Uterus (tissue), 4 donors: ENCODE measurements around the gene LMAN2L. TPM values are rescaled to one million over a fixed set of nuclear protein-coding genes. Genes with fewer than 3 reads are reported as not detected.

Source experiments
- DNase-seq, 2 donors: peaks; one replicate each; pipeline ENCODE4 v3.0.0-alpha.2; 2019 to 2020
- H3K27ac ChIP-seq, 2 donors: fragments of 200-600 bp; sonication (generic); 1 replicate in 1 of 2; 2 replicates in 1 of 2; pipeline ENCODE4 v1.5.1; 2016 to 2018
- H3K27me3 ChIP-seq, 2 donors: fragments of 200-600 bp; sonication (generic); one replicate each; pipeline ENCODE4 v1.5.1; 2018 to 2019; ENCODE audit warnings: control low read depth in 1 of 2
- H3K36me3 ChIP-seq, 2 donors: fragments of 200-600 bp; sonication (generic); one replicate each; pipeline ENCODE4 v1.5.1; 2019; ENCODE audit warnings: control low read depth in 1 of 2
- H3K4me1 ChIP-seq, 2 donors: fragments of 200-600 bp; sonication (generic); one replicate each; pipeline ENCODE4 v1.5.1; 2018 to 2019; ENCODE audit warnings: control low read depth in 1 of 2
- H3K4me3 ChIP-seq, 2 donors: fragments of 200-600 bp; sonication (generic); 1 replicate in 1 of 2; 2 replicates in 1 of 2; pipeline ENCODE4 v1.5.1; 2018 to 2019; ENCODE audit warnings: mild to moderate bottlenecking in 1 of 2
- H3K9me3 ChIP-seq, 2 donors: fragments of 200-600 bp; sonication (generic); one replicate each; pipeline ENCODE4 v1.5.1; 2019; ENCODE audit warnings: control low read depth in 1 of 2
- CTCF ChIP-seq, 4 experiments: fragments of 200-600 bp in 2 of 4; fragments of 450-650 bp in 2 of 4; sonication (generic) in 2 of 4; IDR thresholded peaks; one replicate each; pipeline ENCODE4 v1.5.1; 2016 to 2019; ENCODE audit warnings: antibody characterized with exemption in 4 of 4, mild to moderate bottlenecking in 2 of 4, moderate library complexity in 1 of 4
- POLR2A ChIP-seq, 2 donors: fragments of 450-650 bp; IDR thresholded peaks; one replicate each; pipeline ENCODE4 v1.6.1; 2016; ENCODE audit warnings: antibody characterized with exemption in 2 of 2, mild to moderate bottlenecking in 1 of 2, moderate library complexity in 1 of 2
- intact Hi-C: fragments of 100-400 bp; cut with DNase I; formaldehyde crosslinking; loops from one replicate; pipeline ENCODE4 v1.15.1; 2023; ENCODE audit warnings: low total_unique reads
- total RNA-seq, 4 donors: library from RNA; depleted of rRNA in 3 of 4; stranded (reverse); fragments of >200 nt in 3 of 4; gene quantifications; one replicate each; pipeline versions ENCODE4 v1.1.0 to v1.2.4, GENCODE V29; 2014 to 2023
- donor health status: DM: yes; HTN: yes; CAD: no.

LMAN2L gene
- 10 to 100 TPM; 13.8 to 51.2 (median 20.9) TPM for total RNA-seq

- intact Hi-C loops = no loop called here
- H3K27me3 ChIP-seq = no peaks in the 10 kb centered on the region
- DNase-seq = peak; percentile 98 to 99
- peak within 1 kb of the TSS; percentile 94 to 95 for H3K4me3 ChIP-seq
- peak in 2 of 4 experiments; percentile 4 to 15 for TF ChIP-seq CTCF (IDR thresholded peaks at IDR 0.05)
- TF ChIP-seq POLR2A (IDR thresholded peaks at IDR 0.05) = peak; percentile 17 to 38
- H3K36me3 ChIP-seq = no peaks in the 10 kb centered on the region
- no peaks in the 10 kb centered on the region for H3K9me3 ChIP-seq
- H3K27ac ChIP-seq = peak within 1 kb of the TSS; percentile 78 to 81
- peaks cover 0 to 10% of the 10 kb centered on the region in 2 donors for H3K4me1 ChIP-seq
These were observed at the start of gene LMAN2L for GRCh38 chr2:96739633-96740428. TSS of gene LMAN2L (minus strand) at chr2:96740064. CDS start at chr2:96740040, 24 bp downstream.

- Histone ChIP-seq H3K4me3 (no peak overlapping the region), H3K4me1 (peaks cover 0 to 12% of the 10 kb centered on the region in 2 donors), H3K36me3 (no peaks in the 10 kb centered on the region), H3K27ac (peak overlapping the region; percentile 73 to 77), H3K27me3 (no peaks in the 10 kb centered on the region), H3K9me3 (no peaks in the 10 kb centered on the region)
- no peak for TF ChIP-seq CTCF (IDR thresholded peaks at IDR 0.05)
- no peak for TF ChIP-seq POLR2A (IDR thresholded peaks at IDR 0.05)
- no peak for DNase-seq
- intact Hi-C loops = no loop called here
These were observed 49.4 kb upstream of the LMAN2L start for GRCh38 chr2:96789245-96789617.

DNA sequence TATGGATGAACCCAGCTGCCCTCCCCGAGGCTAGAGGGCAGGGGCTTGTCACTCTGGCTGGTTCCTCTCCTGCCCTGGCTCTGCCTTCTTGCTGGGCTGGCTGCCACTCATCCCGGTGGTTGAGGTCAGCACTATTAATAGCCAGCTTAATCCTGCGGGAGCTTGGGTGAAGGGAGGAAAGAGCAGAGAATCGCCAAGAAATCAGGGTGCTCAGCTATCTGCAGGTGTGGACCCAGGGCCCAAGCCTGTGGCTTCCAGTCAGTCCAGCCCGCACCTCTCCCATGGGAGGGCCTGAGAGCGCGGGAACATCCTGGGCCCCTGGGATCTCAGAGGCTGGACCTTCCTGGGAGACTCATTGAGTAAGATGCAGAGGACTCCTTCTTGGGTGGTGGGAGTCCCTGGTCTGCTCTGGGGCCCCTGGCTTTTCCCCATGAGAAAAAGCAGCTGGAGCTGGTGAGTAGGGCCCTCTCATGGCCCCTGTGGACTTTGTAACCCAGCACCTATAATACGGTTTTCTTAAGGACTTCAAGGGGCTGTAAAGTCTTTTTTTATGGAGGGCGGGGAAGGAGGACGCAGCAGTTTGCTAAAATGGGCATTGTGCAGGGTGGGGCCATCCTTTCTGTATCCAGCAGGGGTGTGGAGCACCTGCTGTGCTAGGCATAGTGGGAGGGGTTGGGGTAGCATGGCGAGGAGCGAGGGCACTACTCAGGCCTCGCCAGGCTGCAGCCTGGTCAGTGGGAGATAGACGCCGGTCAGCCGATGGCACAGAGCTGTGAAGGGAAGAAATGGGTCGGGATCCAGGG lies 48.8 kb upstream of the LMAN2L start:
- no peaks in the 10 kb centered on the region for H3K27me3 ChIP-seq
- intact Hi-C loops = no loop called here
- H3K9me3 ChIP-seq = no peaks in the 10 kb centered on the region
- H3K4me1 ChIP-seq = peaks cover 0 to 12% of the 10 kb centered on the region in 2 donors
- no peak for TF ChIP-seq POLR2A (IDR thresholded peaks at IDR 0.05)
- no peak for TF ChIP-seq CTCF (IDR thresholded peaks at IDR 0.05)
- H3K4me3 ChIP-seq = no peak overlapping the region
- H3K36me3 ChIP-seq = no peaks in the 10 kb centered on the region
- H3K27ac ChIP-seq = peak overlapping the region; percentile 73 to 77
- peak; percentile 63 to 69 for DNase-seq

DNA sequence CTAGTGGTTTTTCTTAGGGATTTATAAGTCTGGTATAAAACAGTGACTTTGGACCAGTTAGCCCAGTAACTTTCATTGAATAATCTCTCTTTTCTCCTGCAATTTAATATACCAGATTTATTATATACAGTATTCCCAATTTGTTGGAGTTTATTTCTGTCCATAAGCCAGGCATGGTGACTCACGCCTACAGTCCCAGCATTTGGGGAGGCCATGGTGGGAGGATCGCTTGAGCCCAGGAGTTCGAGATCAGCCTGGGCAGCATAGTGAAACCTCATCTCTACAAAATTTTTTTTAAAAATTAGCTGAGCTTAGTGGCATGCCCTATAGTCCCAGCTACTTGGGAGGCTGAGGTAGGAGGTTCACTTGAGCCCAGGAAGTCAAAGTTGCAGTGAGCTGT lies 47.5 kb upstream of the LMAN2L start:
- peaks cover 0 to 12% of the 10 kb centered on the region in 2 donors for H3K4me1 ChIP-seq
- peak overlapping the region; percentile 73 to 77 for H3K27ac ChIP-seq
- no peaks in the 10 kb centered on the region for H3K36me3 ChIP-seq
- intact Hi-C loops = no loop called here
- no peak overlapping the region for H3K4me3 ChIP-seq
- no peaks in the 10 kb centered on the region for H3K9me3 ChIP-seq
- no peak for DNase-seq
- TF ChIP-seq POLR2A (IDR thresholded peaks at IDR 0.05) (no peak), CTCF (IDR thresholded peaks at IDR 0.05) (no peak)
- no peaks in the 10 kb centered on the region for H3K27me3 ChIP-seq

GRCh38 chr2:96783388-96783787 lies 43.5 kb upstream of the LMAN2L start:
- no peak for TF ChIP-seq CTCF (IDR thresholded peaks at IDR 0.05)
- Histone ChIP-seq H3K27me3 (no peaks in the 10 kb centered on the region), H3K4me1 (peaks cover 0 to 7% of the 10 kb centered on the region in 2 donors), H3K36me3 (no peaks in the 10 kb centered on the region), H3K9me3 (no peaks in the 10 kb centered on the region), H3K4me3 (no peak overlapping the region), H3K27ac (no peak overlapping the region)
- DNase-seq = no peak
- intact Hi-C loops = no loop called here
